MCF 10A (cell line): Measurements from ENCODE around the gene PAK1. TPM values are rescaled to one million over a fixed set of nuclear protein-coding genes. Genes with fewer than 3 reads are reported as not detected.

Experiments
- BruUV-seq: library from RNA; stranded (reverse); fragments of 400-500 nt; replicated peaks from 2 replicates; lab custom pipeline; 2021; lab: Mats Ljungman, UMichigan
- CTCF ChIA-PET: fragments of 300-600 bp; sonication (Branson Sonifier 250); formaldehyde crosslinking; extraction: SDS; loops from one replicate; lab custom pipeline; 2021; ENCODE audit warnings: antibody characterized with exemption, inconsistent platforms; lab: Yijun Ruan, JAX
- POLR2A ChIA-PET: fragments of 300-600, 350-650 bp; sonication (Branson Sonifier 250); formaldehyde crosslinking; extraction: SDS; loops from one replicate; lab custom pipeline; 2020; ENCODE audit warnings: antibody characterized with exemption, inconsistent platforms; lab: Yijun Ruan, JAX
- DNase-seq: peaks from one replicate; pipeline ENCODE4 v3.0.0-alpha.2; 2018; ENCODE audit not compliant: unreplicated experiment
- H3K27ac Mint-ChIP-seq: one replicate; pipeline ENCODE4 v1.8.0; 2022; ENCODE audit warnings: mild to moderate bottlenecking, low read depth, mixed read lengths; ENCODE audit not compliant: unreplicated experiment
- H3K27me3 Mint-ChIP-seq: one replicate; pipeline ENCODE4 v1.8.0; 2022; ENCODE audit warnings: mixed read lengths; ENCODE audit not compliant: insufficient read depth, unreplicated experiment
- H3K36me3 Mint-ChIP-seq: one replicate; pipeline ENCODE4 v1.8.0; 2022; ENCODE audit warnings: mild to moderate bottlenecking, moderate library complexity, mixed read lengths; ENCODE audit not compliant: insufficient read depth, unreplicated experiment
- H3K4me1 Mint-ChIP-seq: one replicate; pipeline ENCODE4 v1.8.0; 2022; ENCODE audit warnings: mixed read lengths; ENCODE audit not compliant: insufficient read depth, unreplicated experiment
- H3K4me3 Mint-ChIP-seq: one replicate; pipeline ENCODE4 v1.8.0; 2022; ENCODE audit warnings: mild to moderate bottlenecking, moderate library complexity, mixed read lengths; ENCODE audit not compliant: unreplicated experiment
- H3K9me3 Mint-ChIP-seq: one replicate; pipeline ENCODE4 v1.8.0; 2022; ENCODE audit warnings: mixed read lengths; ENCODE audit not compliant: unreplicated experiment
- CTCF ChIP-seq: fragments of 200-600 bp; IDR thresholded peaks from one replicate; pipeline ENCODE4 v1.8.0; 2022; ENCODE audit warnings: antibody characterized with exemption, mild to moderate bottlenecking; ENCODE audit not compliant: unreplicated experiment
- intact Hi-C: fragments of 100-400 bp; cut with micrococcal nuclease; formaldehyde crosslinking; loops from 2 replicates; pipeline ENCODE4 v1.14.1; 2022
- total RNA-seq: library from RNA; stranded (reverse); gene quantifications from 2 replicates; pipeline ENCODE4 v1.2.3, GENCODE V29; 2022

PAK1 gene
- total RNA-seq, 1 experiment from 2014 or later: 24.0 TPM

- ChIA-PET POLR2A (interaction anchor here (0.7 kb wide), 1 partner anchor 13 kb away, joined by 3 read pairs; no protein-coding TSS in a partner anchor), CTCF (no interaction called here)
- Mint-ChIP-seq H3K9me3 (no peaks in the 10 kb centered on the region), H3K4me1 (no peaks in the 10 kb centered on the region), H3K27me3 (no peaks in the 10 kb centered on the region), H3K27ac (no peak overlapping the region), H3K36me3 (no peaks in the 10 kb centered on the region), H3K4me3 (no peak overlapping the region)
- no peak for DNase-seq
- intact Hi-C loops: no loop called here
- no TSS peak for BruUV-seq
- no peak for TF ChIP-seq CTCF
These were observed 29.6 kb downstream of the PAK1 start for GRCh38 chr11:77444261-77444660.

GRCh38 chr11:77442394-77443053 lies 31.4 kb downstream of the PAK1 start:
- Mint-ChIP-seq H3K27ac (no peak overlapping the region), H3K36me3 (no peaks in the 10 kb centered on the region), H3K4me3 (no peak overlapping the region), H3K27me3 (no peaks in the 10 kb centered on the region), H3K9me3 (no peaks in the 10 kb centered on the region), H3K4me1 (no peaks in the 10 kb centered on the region)
- intact Hi-C loops: no loop called here
- no peak for DNase-seq
- no TSS peak for BruUV-seq
- ChIA-PET POLR2A (no interaction called here), CTCF (no interaction called here)
- no peak for TF ChIP-seq CTCF

GRCh38 chr11:77441426-77441825 lies 32.5 kb downstream of the PAK1 start:
- BruUV-seq: no TSS peak

More at GRCh38 chr11:77441426-77441825, 32.5 kb downstream of the PAK1 start:
- H3K4me3 Mint-ChIP-seq: no peak overlapping the region
- DNase-seq: no peak
- TF ChIP-seq CTCF: no peak
- no peaks in the 10 kb centered on the region for H3K4me1 Mint-ChIP-seq
- no peak overlapping the region for H3K27ac Mint-ChIP-seq
- H3K9me3 Mint-ChIP-seq: no peaks in the 10 kb centered on the region
- no peaks in the 10 kb centered on the region for H3K27me3 Mint-ChIP-seq
- H3K36me3 Mint-ChIP-seq: no peaks in the 10 kb centered on the region
- ChIA-PET POLR2A (interaction anchor here (0.7 to 1.6 kb wide), 2 partner anchors 29 to 34 kb away, joined by 3 to 5 read pairs; no protein-coding TSS in a partner anchor), CTCF (interaction anchor here (0.6 to 0.8 kb wide), 3 partner anchors 37 to 342 kb away, joined by 3 to 5 read pairs (median 3); no protein-coding TSS in a partner anchor)
- intact Hi-C loops: no loop called here
